SK-N-SH (cell line): Measurements from ENCODE around the gene HTRA2. TPM values are rescaled to one million over a fixed set of nuclear protein-coding genes. Genes with fewer than 3 reads are reported as not detected.

Experiments used
- CTCF ChIA-PET: fragments of 300-600, 350-600 bp; formaldehyde crosslinking; extraction: SDS; loops from one replicate; lab custom pipeline; 2021; lab: Yijun Ruan, JAX
- POLR2A ChIA-PET: fragments of 350-600 bp; sonication (Branson Sonifier 250); formaldehyde crosslinking; extraction: SDS; loops from one replicate; lab custom pipeline; 2020; ENCODE audit warnings: antibody characterized with exemption, inconsistent platforms; lab: Yijun Ruan, JAX
- DNase-seq: peaks from one replicate; pipeline ENCODE4 v3.0.0; 2012
- H2AFZ ChIP-seq: fragments of 200-600 bp; sonication (generic); 2 replicates; pipeline ENCODE4 v1.8.1; 2016; ENCODE audit warnings: antibody characterized with exemption, mild to moderate bottlenecking, low read depth
- H3F3A ChIP-seq: fragments of 200-600 bp; sonication (generic); replicated peaks from 2 replicates; pipeline ENCODE3; 2016; ENCODE audit warnings: antibody characterized with exemption, mild to moderate bottlenecking; ENCODE audit not compliant: insufficient read depth
- H3K27ac ChIP-seq, 2 experiments: fragments of 200-500 bp in 1 of 2; fragments of 200-600 bp in 1 of 2; sonication (Bioruptor generic) in 1 of 2; sonication (generic), shearing (Covaris generic) in 1 of 2; 2 replicates each; pipeline versions ENCODE4 v1.5.1 to v1.6.1; 2014 to 2016; ENCODE audit warnings: low read depth in 2 of 2, inconsistent platforms in 1 of 2, low read length in 1 of 2, mild to moderate bottlenecking in 1 of 2, mixed read lengths in 1 of 2
- H3K27me3 ChIP-seq: fragments of 200-600 bp; sonication (generic), shearing (Covaris generic); 2 replicates; pipeline ENCODE4 v1.6.1; 2016; ENCODE audit warnings: mixed run types; ENCODE audit not compliant: insufficient read depth
- H3K36me3 ChIP-seq, 2 experiments: fragments of 200-500 bp in 1 of 2; fragments of 200-600 bp in 1 of 2; sonication (Bioruptor generic) in 1 of 2; sonication (generic) in 1 of 2; replicated peaks in 1 of 2; 2 replicates each; pipeline versions ENCODE3 to v1.5.1; 2014 to 2016; ENCODE audit warnings: low read length in 1 of 2, mild to moderate bottlenecking in 1 of 2; ENCODE audit not compliant: insufficient read depth in 2 of 2, control insufficient read depth in 1 of 2
- H3K4me1 ChIP-seq, 2 experiments: fragments of 200-500 bp in 1 of 2; fragments of 200-600 bp in 1 of 2; sonication (Bioruptor generic) in 1 of 2; sonication (generic), shearing (Covaris generic) in 1 of 2; 2 replicates each; pipeline versions ENCODE4 v1.5.1 to v1.6.1; 2014 to 2016; ENCODE audit warnings: low read depth in 1 of 2, low read length in 1 of 2, mixed run types in 1 of 2; ENCODE audit not compliant: insufficient read depth in 2 of 2, control insufficient read depth in 1 of 2
- H3K4me2 ChIP-seq: fragments of 200-600 bp; sonication (generic), shearing (Covaris generic); 2 replicates; pipeline ENCODE4 v1.6.1; 2017; ENCODE audit warnings: mixed run types
- H3K4me3 ChIP-seq, 2 experiments: fragments of 200-500 bp in 1 of 2; fragments of 200-600 bp in 1 of 2; sonication (Bioruptor generic) in 1 of 2; sonication (generic), shearing (Covaris generic) in 1 of 2; 2 replicates each; pipeline versions ENCODE4 v1.5.1 to v1.8.1; 2014 to 2016; ENCODE audit warnings: low read depth in 2 of 2, inconsistent platforms in 1 of 2, low read length in 1 of 2, mild to moderate bottlenecking in 1 of 2, mixed read lengths in 1 of 2, moderate library complexity in 1 of 2
- H3K79me2 ChIP-seq: fragments of 200-600 bp; sonication (generic); 2 replicates; pipeline ENCODE4 v1.8.1; 2017; ENCODE audit warnings: mild to moderate bottlenecking; ENCODE audit not compliant: insufficient read depth
- H3K9ac ChIP-seq: fragments of 200-600 bp; sonication (generic); 2 replicates; pipeline ENCODE4 v1.6.1; 2017; ENCODE audit warnings: mixed run types
- H3K9me2 ChIP-seq: fragments of 200-600 bp; sonication (generic); 2 replicates; pipeline ENCODE4 v1.6.1; 2017; ENCODE audit warnings: mixed run types
- H3K9me3 ChIP-seq: fragments of 200-600 bp; sonication (generic); 2 replicates; pipeline ENCODE4 v1.6.1; 2017; ENCODE audit warnings: mixed run types, mild to moderate bottlenecking, moderate library complexity
- H4K20me1 ChIP-seq: fragments of 200-600 bp; sonication (generic); 2 replicates; pipeline ENCODE4 v1.6.1; 2017; ENCODE audit warnings: mild to moderate bottlenecking, mixed run types; ENCODE audit not compliant: insufficient read depth
- CHD2 ChIP-seq: fragments of 150-350 bp; IDR thresholded peaks from 2 replicates; pipeline ENCODE4 v1.6.1; 2018; ENCODE audit warnings: low read length; ENCODE audit not compliant: partially characterized antibody
- EZH2phosphoT487 ChIP-seq: fragments of 200-600 bp; sonication (generic); IDR thresholded peaks from 2 replicates; pipeline ENCODE4 v1.6.1; 2017; ENCODE audit warnings: low read depth, mixed run types, mild to moderate bottlenecking, antibody characterized with exemption, moderate library complexity, borderline replicate concordance
- FOSL2 ChIP-seq: IDR thresholded peaks from 2 replicates; pipeline ENCODE4 v1.4.0; 2012; ENCODE audit warnings: low read depth, mild to moderate bottlenecking, moderate library complexity, borderline replicate concordance
- FOXJ3 ChIP-seq: sonication (generic); formaldehyde crosslinking; IDR thresholded peaks from 2 replicates; pipeline ENCODE4 v1.5.1; 2020; ENCODE audit warnings: mild to moderate bottlenecking, missing genetic modification reagents
- FOXM1 ChIP-seq: IDR thresholded peaks from 2 replicates; pipeline ENCODE4 v1.4.0; 2012; ENCODE audit warnings: low read depth, mild to moderate bottlenecking
- GABPA ChIP-seq: IDR thresholded peaks from 2 replicates; pipeline ENCODE4 v1.4.0; 2012; ENCODE audit warnings: low read depth, mild to moderate bottlenecking
- IRF3 ChIP-seq: fragments of 150-350 bp; IDR thresholded peaks from 2 replicates; pipeline ENCODE4 v1.6.1; 2016; ENCODE audit warnings: mild to moderate bottlenecking, low read depth, low read length
- MAX ChIP-seq: IDR thresholded peaks from 2 replicates; pipeline ENCODE4 v1.4.0; 2012; ENCODE audit warnings: low read depth
- RAD21 ChIP-seq: IDR thresholded peaks from 2 replicates; pipeline ENCODE4 v1.6.1; 2012; ENCODE audit warnings: mild to moderate bottlenecking, low read length
- RFX5 ChIP-seq: IDR thresholded peaks from 2 replicates; pipeline ENCODE4 v1.6.1; 2012; ENCODE audit warnings: mild to moderate bottlenecking, improper control_type of control experiment, low read length
- SMC3 ChIP-seq: IDR thresholded peaks from 2 replicates; pipeline ENCODE4 v1.6.1; 2012; ENCODE audit warnings: low read depth, low read length, improper control_type of control experiment
- TAF1 ChIP-seq: IDR thresholded peaks from 2 replicates; pipeline ENCODE4 v1.6.1; 2012; ENCODE audit warnings: low read depth, mild to moderate bottlenecking, low read length, moderate library complexity, borderline replicate concordance
- TCF12 ChIP-seq: IDR thresholded peaks from 2 replicates; pipeline ENCODE4 v1.4.0; 2012
- TEAD4 ChIP-seq: IDR thresholded peaks from 2 replicates; pipeline ENCODE4 v1.4.0; 2012; ENCODE audit warnings: mild to moderate bottlenecking, borderline replicate concordance; ENCODE audit not compliant: insufficient read depth
- USF1 ChIP-seq: IDR thresholded peaks from 2 replicates; pipeline ENCODE4 v1.4.0; 2012; ENCODE audit warnings: low read depth, borderline replicate concordance
- ZBTB33 ChIP-seq: IDR thresholded peaks from 2 replicates; pipeline ENCODE4 v1.4.0; 2012; ENCODE audit warnings: low read depth, borderline replicate concordance
- polyA plus RNA-seq, 3 experiments: library from polyadenylated mRNA; depleted of rRNA; stranded (reverse); fragments of >200 nt; gene quantifications; 2 replicates each; pipeline ENCODE4 v1.2.3, GENCODE V29; 2012

The HTRA2 gene
- polyA plus RNA-seq, 1 of the 3 experiments (the other 2 are of a cell fraction): 55.7 TPM

- POLR2A ChIA-PET: no interaction called here
- peaks cover 8 to 20% of the 10 kb centered on the region in 2 experiments for H3K36me3 ChIP-seq
- no peak overlapping the region for H3K27ac ChIP-seq
- H3K27me3 ChIP-seq: no peaks in the 10 kb centered on the region
- no peak overlapping the region for H2AFZ ChIP-seq
- H3F3A ChIP-seq: peaks cover 13% of the 10 kb centered on the region
- no peak for TF ChIP-seq TEAD4
- no peak for TF ChIP-seq FOXM1
- no peak for TF ChIP-seq RAD21
- TF ChIP-seq ZBTB33: no peak
- TF ChIP-seq TAF1: no peak
- TF ChIP-seq CHD2: no peak
- no peak for TF ChIP-seq TCF12
- no peak for TF ChIP-seq FOXJ3 (CRISPR knock-in tag)
- no peak for TF ChIP-seq SMC3
- no peak for TF ChIP-seq GABPA
- TF ChIP-seq USF1: no peak
- no peak for TF ChIP-seq RFX5
- TF ChIP-seq FOSL2: no peak
- TF ChIP-seq EZH2phosphoT487: no peak
- no peak for TF ChIP-seq MAX
- no peak for TF ChIP-seq IRF3
- no peaks in the 10 kb centered on the region for H4K20me1 ChIP-seq
- H3K4me3 ChIP-seq: no peak overlapping the region
- peak overlapping the region; percentile 98 for H3K4me2 ChIP-seq
- peaks cover 9 to 43% of the 10 kb centered on the region in 2 experiments; a peak in 3 of 4 replicates for H3K4me1 ChIP-seq
- CTCF ChIA-PET: interaction anchor here (0.7 to 1.7 kb wide), 4 partner anchors 19 to 46 kb away, joined by 3 to 10 read pairs (median 4); partner anchors contain the start of gene PCGF1
- H3K9me2 ChIP-seq: no peaks in the 10 kb centered on the region
- H3K79me2 ChIP-seq: peaks cover 66% of the 10 kb centered on the region
- H3K9me3 ChIP-seq: no peaks in the 10 kb centered on the region
- no peak overlapping the region for H3K9ac ChIP-seq
- no peak for DNase-seq
Measured at GRCh38 chr2:74551530-74551929, 21.8 kb downstream of the HTRA2 start.
